Measurements from ENCODE around the gene NKPD1. TPM values are rescaled to one million over a fixed set of nuclear protein-coding genes. Genes with fewer than 3 reads are reported as not detected.

NKPD1 gene
- total RNA-seq, 2 donors from 2014 or later: not detected

DNA sequence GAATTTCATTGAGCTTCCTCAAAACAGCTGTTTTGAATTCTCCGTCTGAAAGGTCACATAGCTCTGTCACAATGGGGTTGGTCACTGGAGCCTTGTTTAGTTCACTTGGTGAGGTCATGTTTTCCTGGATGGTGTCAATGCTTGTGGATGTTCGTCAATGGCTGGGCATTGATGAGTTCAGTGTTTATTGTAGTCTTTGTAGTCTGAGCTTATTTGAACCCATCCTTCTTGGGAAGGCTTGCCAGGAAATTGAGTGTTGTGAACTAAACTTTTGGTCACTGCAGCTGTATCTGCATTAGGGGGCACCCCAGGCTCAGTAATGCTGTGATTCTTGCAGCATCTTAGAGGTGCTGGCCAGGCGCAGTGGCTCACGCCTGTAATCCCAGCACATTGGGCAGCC is 39.8 kb upstream of the NKPD1 start:
- intact Hi-C loops (cut with DNase I): no loop called here

DNA sequence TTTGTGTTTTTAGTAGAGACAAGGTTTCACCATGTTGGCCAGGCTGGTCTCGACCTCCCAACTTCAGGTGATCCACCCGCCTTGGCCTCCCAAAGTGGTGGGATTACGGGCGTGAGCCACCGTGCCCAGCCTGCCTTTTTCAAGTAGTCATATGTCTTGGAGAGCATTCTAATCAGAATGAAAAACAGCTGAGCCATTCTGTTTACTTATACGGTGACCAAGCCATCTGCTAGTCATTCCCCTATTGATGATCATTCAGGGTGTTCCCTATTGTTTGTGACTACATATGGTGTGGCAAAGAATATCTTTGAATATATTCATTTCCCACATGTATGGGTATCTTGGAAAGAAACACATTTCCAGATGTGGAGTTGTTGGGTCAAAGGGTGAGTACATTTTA is 35.0 kb upstream of the NKPD1 start:
- ATAC-seq (no peak), DNase-seq (no peak)
- H3K4me1 ChIP-seq: no peaks in the 10 kb centered on the region
- no peak overlapping the region for H3K4me3 ChIP-seq
- no peak for TF ChIP-seq POLR2A (IDR thresholded peaks at IDR 0.05)
- TF ChIP-seq, protein P1, sequence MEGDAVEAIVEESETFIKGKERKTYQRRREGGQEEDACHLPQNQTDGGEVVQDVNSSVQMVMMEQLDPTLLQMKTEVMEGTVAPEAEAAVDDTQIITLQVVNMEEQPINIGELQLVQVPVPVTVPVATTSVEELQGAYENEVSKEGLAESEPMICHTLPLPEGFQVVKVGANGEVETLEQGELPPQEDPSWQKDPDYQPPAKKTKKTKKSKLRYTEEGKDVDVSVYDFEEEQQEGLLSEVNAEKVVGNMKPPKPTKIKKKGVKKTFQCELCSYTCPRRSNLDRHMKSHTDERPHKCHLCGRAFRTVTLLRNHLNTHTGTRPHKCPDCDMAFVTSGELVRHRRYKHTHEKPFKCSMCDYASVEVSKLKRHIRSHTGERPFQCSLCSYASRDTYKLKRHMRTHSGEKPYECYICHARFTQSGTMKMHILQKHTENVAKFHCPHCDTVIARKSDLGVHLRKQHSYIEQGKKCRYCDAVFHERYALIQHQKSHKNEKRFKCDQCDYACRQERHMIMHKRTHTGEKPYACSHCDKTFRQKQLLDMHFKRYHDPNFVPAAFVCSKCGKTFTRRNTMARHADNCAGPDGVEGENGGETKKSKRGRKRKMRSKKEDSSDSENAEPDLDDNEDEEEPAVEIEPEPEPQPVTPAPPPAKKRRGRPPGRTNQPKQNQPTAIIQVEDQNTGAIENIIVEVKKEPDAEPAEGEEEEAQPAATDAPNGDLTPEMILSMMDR (IDR thresholded peaks at IDR 0.05): no peak
- H3K9me3 ChIP-seq: no peaks in the 10 kb centered on the region
- H3K27me3 ChIP-seq: no peaks in the 10 kb centered on the region
- intact Hi-C loops (cut with DNase I): no loop called here
- H3K27ac ChIP-seq: no peak overlapping the region
- no peaks in the 10 kb centered on the region for H3K36me3 ChIP-seq (replicated peaks in 1 of 2; ENCODE audit: insufficient read depth in 1 of 2, low read depth in 2 of 2)
- 82 to 93% methylated on average over 6 of the region's 6 CpGs for WGBS, 2 donors

More for the DNA sequence above, 39.8 kb upstream of the NKPD1 start:
- H3K27ac ChIP-seq: no peak overlapping the region
- H3K4me3 ChIP-seq: no peak overlapping the region
- no peaks in the 10 kb centered on the region for H3K27me3 ChIP-seq
- TF ChIP-seq, protein P1 (IDR thresholded peaks at IDR 0.05): peak in 4 of 7 experiments; percentile 44 to 52 (median 50)
- TF ChIP-seq POLR2A (IDR thresholded peaks at IDR 0.05): no peak
- 59 to 65% methylated on average over 4 of the region's 4 CpGs for WGBS, 2 donors
- ATAC-seq (peak; percentile 56), DNase-seq (peak in 3 of 4 donors; percentile 26 to 41 (median 31))
- no peaks in the 10 kb centered on the region for H3K9me3 ChIP-seq
- no peaks in the 10 kb centered on the region for H3K4me1 ChIP-seq
- no peaks in the 10 kb centered on the region for H3K36me3 ChIP-seq (replicated peaks in 1 of 2; ENCODE audit: insufficient read depth in 1 of 2, low read depth in 2 of 2)

DNA sequence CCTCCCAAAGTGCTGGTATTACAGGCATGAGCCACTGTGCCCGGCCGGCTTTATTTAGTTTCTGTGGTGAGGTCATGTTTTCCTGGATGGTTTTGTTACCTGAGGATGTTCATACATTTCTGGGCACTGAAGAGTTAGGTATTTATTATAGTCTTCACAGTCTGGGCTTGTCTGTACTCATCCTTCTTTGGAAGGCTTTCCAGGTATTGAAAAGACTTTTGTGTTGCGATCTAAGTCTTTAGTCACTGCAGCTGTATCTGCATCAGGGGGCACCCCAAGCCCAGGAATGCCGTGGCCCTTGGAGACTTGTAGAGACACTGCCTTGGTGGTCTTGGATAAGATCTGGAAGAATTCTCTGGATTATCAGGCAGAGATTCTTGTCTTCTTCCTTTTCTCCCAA is 30.6 kb upstream of the NKPD1 start:
- Histone ChIP-seq H3K27me3 (no peaks in the 10 kb centered on the region), H3K27ac (no peak overlapping the region), H3K4me3 (no peak overlapping the region), H3K9me3 (no peaks in the 10 kb centered on the region), H3K4me1 (no peaks in the 10 kb centered on the region), H3K36me3 (replicated peaks in 1 of 2; ENCODE audit: insufficient read depth in 1 of 2, low read depth in 2 of 2) (no peaks in the 10 kb centered on the region)
- intact Hi-C loops (cut with DNase I): no loop called here
- 94 to 95% methylated on average over 3 to 4 of the region's 4 CpGs for WGBS, 2 donors
- TF ChIP-seq, protein P1 (IDR thresholded peaks at IDR 0.05): no peak
- TF ChIP-seq POLR2A (IDR thresholded peaks at IDR 0.05): no peak
- DNase-seq (no peak), ATAC-seq (no peak)

DNA sequence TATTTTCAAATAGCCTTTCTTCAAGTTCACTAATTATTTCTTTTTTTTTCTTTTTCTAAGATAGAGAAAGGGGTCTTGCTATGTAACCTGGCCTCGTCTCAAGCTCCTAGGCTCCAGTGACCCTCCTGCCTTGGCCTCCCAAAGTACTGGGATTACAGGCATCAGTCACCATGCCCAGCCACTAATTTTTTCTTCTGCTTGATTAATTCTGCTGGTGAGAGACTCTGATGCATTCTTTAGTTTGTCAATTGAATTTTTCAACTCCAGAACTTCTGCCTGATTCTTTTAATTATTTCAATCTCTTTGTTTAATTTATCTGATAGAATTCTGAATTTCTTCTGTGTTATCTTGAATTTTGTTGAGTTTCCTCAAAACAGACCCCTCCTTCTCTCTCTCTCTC is 29.2 kb upstream of the NKPD1 start:
- DNase-seq: no peak
- intact Hi-C loops (cut with DNase I): no loop called here
- Histone ChIP-seq H3K27ac (no peak overlapping the region), H3K27me3 (no peaks in the 10 kb centered on the region), H3K4me1 (no peaks in the 10 kb centered on the region), H3K36me3 (replicated peaks in 1 of 2; ENCODE audit: insufficient read depth in 1 of 2, low read depth in 2 of 2) (no peaks in the 10 kb centered on the region), H3K4me3 (no peak overlapping the region), H3K9me3 (no peaks in the 10 kb centered on the region)
- ATAC-seq: no peak
- no peak for TF ChIP-seq POLR2A (IDR thresholded peaks at IDR 0.05)
- TF ChIP-seq, protein P1 (IDR thresholded peaks at IDR 0.05): no peak
- 85 to 100% methylated on average over 1 of the region's 1 CpG for WGBS, 2 donors

DNA sequence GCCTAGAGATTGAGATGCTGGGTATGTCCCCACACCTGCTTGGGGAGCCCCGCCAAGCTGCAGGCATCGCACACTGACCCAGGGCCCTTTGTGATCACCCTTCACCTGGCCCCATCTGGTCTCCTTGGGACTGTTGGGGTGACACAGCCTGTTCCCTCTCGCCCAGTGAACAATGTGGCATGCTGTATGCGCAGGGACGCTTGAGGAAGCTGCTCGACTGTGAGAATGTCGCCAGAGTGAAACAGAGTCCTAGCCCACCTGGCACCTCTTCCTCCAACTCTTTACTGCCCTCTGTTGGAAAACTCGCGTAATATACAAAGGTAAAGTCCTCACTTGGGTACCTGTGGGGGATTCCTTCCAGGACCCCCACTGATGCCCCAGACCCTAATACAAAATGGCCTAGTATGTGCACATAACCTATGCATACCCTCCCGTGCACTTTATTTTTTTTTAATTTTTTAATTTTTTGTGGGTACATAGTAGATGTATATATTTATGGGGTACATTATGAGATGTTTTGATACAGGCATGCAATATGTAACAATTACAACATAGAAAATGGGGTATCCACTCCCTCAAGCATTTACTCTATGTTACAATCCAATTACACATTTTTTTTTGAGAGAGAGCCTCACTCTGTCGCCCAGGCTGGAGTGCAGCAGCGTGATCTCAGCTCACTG is 26.8 kb upstream of the NKPD1 start:
- ATAC-seq (peak; percentile 63), DNase-seq (peak in 2 of 4 donors; percentile 25 to 26)
- H3K9me3 ChIP-seq: no peaks in the 10 kb centered on the region
- H3K27me3 ChIP-seq: no peaks in the 10 kb centered on the region
- H3K4me3 ChIP-seq: no peak overlapping the region
- H3K36me3 ChIP-seq (replicated peaks in 1 of 2; ENCODE audit: insufficient read depth in 1 of 2, low read depth in 2 of 2): no peaks in the 10 kb centered on the region
- whole genome bisulfite sequencing, 2 donors: 27 to 36% methylated on average over 10 to 12 of the region's 12 CpGs
- no peaks in the 10 kb centered on the region for H3K4me1 ChIP-seq
- TF ChIP-seq, protein P1 (IDR thresholded peaks at IDR 0.05): peak in 6 of 7 experiments; percentile 40 to 52 (median 47)
- TF ChIP-seq POLR2A (IDR thresholded peaks at IDR 0.05): no peak
- intact Hi-C loops (cut with DNase I): no loop called here
- H3K27ac ChIP-seq: no peak overlapping the region

Data from body of pancreas (tissue), 4 donors.